Measurements from ENCODE around the gene PUS7L. TPM values are rescaled to one million over a fixed set of nuclear protein-coding genes. Genes with fewer than 3 reads are reported as not detected.
"Not testable (repeated sequence)": the region's sequence is repeated elsewhere in the genome, so short reads cannot be mapped to it uniquely, and the experiment has no call there.

The PUS7L gene
- total RNA-seq, 2 experiments from 2014 or later, result 17.1 to 18.8 TPM

- H3K4me3 Mint-ChIP-seq, result no peak overlapping the region
- peaks cover 57% of the 10 kb centered on the region for H3K36me3 Mint-ChIP-seq (ENCODE audit: low read depth)
- peaks cover 3% of the 10 kb centered on the region for H3K9me3 Mint-ChIP-seq
- no peaks in the 10 kb centered on the region for H3K27me3 Mint-ChIP-seq
- ChIA-PET CTCF (no interaction called here), POLR2A (no interaction called here)
- no peaks in the 10 kb centered on the region for H3K4me1 Mint-ChIP-seq
- H3K27ac Mint-ChIP-seq, result no peak overlapping the region
- DNase-seq, result no peak
These were observed 18.0 kb downstream of the PUS7L start for GRCh38 chr12:43740511-43741100.

DNA sequence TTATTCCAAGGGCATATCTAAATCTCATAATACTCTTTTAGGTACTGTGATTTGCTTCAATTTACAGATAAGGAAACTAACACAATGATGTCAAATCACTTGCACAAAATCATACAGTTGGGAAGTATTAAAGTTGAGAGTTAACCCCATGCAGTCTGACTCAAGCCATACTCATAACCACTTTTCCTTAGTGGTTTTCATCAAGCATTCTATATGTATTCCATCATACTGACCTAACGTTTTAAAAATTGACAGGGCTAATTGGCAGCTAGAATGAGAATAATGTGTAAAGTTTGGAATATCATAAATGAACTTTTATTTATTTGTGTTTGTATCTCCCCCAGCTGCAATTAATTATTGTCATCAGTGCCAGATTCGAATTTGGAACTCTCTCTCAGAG is 20.9 kb downstream of the PUS7L start:
- DNase-seq, result no peak
- Mint-ChIP-seq H3K4me3 (no peak overlapping the region), H3K36me3 (ENCODE audit: low read depth) (peaks cover 42% of the 10 kb centered on the region), H3K27me3 (no peaks in the 10 kb centered on the region), H3K4me1 (no peaks in the 10 kb centered on the region), H3K9me3 (no peaks in the 10 kb centered on the region), H3K27ac (no peak overlapping the region)
- ChIA-PET CTCF (no interaction called here), POLR2A (no interaction called here)

DNA sequence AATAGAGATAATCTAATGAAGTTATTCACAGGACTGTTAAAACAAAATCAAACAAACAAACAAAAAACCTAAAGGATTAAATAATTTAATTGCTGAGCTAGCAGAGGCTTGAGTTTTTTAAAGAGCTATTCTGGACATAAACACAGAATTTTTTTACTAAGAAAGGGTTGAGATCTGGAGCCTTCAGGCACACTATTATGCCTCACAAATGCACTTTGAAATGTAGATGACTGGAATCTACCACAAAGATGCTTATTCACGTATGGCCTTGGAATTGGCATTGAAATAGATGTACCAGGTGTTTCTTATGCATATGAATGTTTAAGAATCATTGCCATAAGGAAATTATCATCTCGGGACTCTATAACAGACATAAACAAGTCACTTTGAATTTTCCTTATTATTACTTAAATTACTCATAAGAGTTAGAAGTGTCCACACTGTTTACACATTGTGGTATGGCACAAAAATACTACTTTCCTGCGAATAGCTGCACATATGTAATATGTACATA is 21.6 kb downstream of the PUS7L start:
- ChIA-PET POLR2A (no interaction called here), CTCF (interaction anchor here (0.6 kb wide), 1 partner anchor 53 kb away, joined by 6 read pairs; no protein-coding TSS in a partner anchor)
- H3K36me3 Mint-ChIP-seq (ENCODE audit: low read depth), result peaks cover 39% of the 10 kb centered on the region
- no peak for DNase-seq
- H3K27ac Mint-ChIP-seq, result no peak overlapping the region
- H3K4me3 Mint-ChIP-seq, result no peak overlapping the region
- H3K9me3 Mint-ChIP-seq, result no peaks in the 10 kb centered on the region
- no peaks in the 10 kb centered on the region for H3K4me1 Mint-ChIP-seq
- H3K27me3 Mint-ChIP-seq, result no peaks in the 10 kb centered on the region

DNA sequence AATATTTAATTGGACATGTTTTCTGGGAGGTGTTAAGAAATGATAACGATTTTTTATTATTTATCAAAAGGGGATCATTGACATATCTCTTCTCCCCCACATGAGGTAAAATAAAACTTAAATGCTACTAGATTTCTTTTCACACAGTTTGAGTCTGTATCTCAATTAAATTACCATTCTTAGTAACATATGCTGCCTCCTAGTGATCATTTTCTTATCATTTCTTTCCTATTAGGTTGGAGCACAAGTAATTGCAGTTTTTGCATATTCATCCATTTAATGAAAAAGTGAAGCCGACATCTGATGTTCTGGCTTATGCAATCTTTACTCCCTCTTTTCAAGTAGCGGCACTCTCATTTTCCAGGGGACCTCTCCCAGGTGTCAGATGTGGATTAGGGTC is 24.9 kb downstream of the PUS7L start:
- no peak for DNase-seq
- CTCF ChIA-PET, result interaction anchor here (0.6 to 1.1 kb wide), 2 partner anchors 149 to 626 kb away, joined by 3 read pairs; no protein-coding TSS in a partner anchor
- H3K4me1 Mint-ChIP-seq, result peaks cover 6% of the 10 kb centered on the region
- H3K27ac Mint-ChIP-seq, result no peak overlapping the region
- no peaks in the 10 kb centered on the region for H3K27me3 Mint-ChIP-seq
- H3K4me3 Mint-ChIP-seq, result no peak overlapping the region
- H3K36me3 Mint-ChIP-seq (ENCODE audit: low read depth), result peaks cover 27% of the 10 kb centered on the region
- POLR2A ChIA-PET, result no interaction called here
- H3K9me3 Mint-ChIP-seq, result no peaks in the 10 kb centered on the region

DNA sequence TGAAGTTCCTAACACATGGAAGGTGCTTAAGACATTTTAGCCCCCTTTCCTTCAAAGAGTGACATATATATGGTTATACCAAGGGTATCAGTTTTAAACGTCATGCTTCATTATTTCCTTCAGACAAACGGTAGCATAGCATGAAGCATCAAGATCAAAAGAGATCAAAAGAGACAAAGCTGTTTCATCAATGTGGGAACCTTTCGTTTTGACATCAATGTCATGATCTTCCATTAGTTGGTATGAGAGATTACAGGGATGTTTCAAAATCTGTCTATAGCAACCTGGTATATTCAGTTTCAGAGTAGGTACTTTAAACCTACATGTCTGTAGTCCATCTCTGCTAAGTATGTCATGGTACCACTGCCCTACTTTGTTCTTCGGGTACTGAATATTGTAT is 28.3 kb downstream of the PUS7L start:
- ChIA-PET CTCF (interaction anchor here (1.0 kb wide), 1 partner anchor 287 kb away, joined by 3 read pairs; no protein-coding TSS in a partner anchor), POLR2A (no interaction called here)
- peaks cover 6% of the 10 kb centered on the region for H3K4me1 Mint-ChIP-seq
- H3K36me3 Mint-ChIP-seq (ENCODE audit: low read depth), result peaks cover 30% of the 10 kb centered on the region
- no peak overlapping the region for H3K27ac Mint-ChIP-seq
- H3K4me3 Mint-ChIP-seq, result no peak overlapping the region
- DNase-seq, result no peak
- no peaks in the 10 kb centered on the region for H3K27me3 Mint-ChIP-seq
- H3K9me3 Mint-ChIP-seq, result no peaks in the 10 kb centered on the region

- DNase-seq, result no peak
- no peaks in the 10 kb centered on the region for H3K9me3 Mint-ChIP-seq
- H3K27me3 Mint-ChIP-seq, result no peaks in the 10 kb centered on the region
- H3K27ac Mint-ChIP-seq, result no peak overlapping the region
- ChIA-PET POLR2A (no interaction called here), CTCF (no interaction called here)
- H3K36me3 Mint-ChIP-seq (ENCODE audit: low read depth), result peaks cover 25% of the 10 kb centered on the region
- no peak overlapping the region for H3K4me3 Mint-ChIP-seq
- peaks cover 6% of the 10 kb centered on the region for H3K4me1 Mint-ChIP-seq
These were observed 29.9 kb downstream of the PUS7L start for GRCh38 chr12:43728698-43729097.

GRCh38 chr12:43728117-43728516 is 30.5 kb downstream of the PUS7L start:
- DNase-seq, result no peak
- POLR2A ChIA-PET, result no interaction called here
- H3K9me3 Mint-ChIP-seq, result no peaks in the 10 kb centered on the region
- CTCF ChIA-PET, result no interaction called here
- no peaks in the 10 kb centered on the region for H3K27me3 Mint-ChIP-seq
- peaks cover 6% of the 10 kb centered on the region for H3K4me1 Mint-ChIP-seq
- H3K27ac Mint-ChIP-seq, result no peak overlapping the region
- no peak overlapping the region for H3K4me3 Mint-ChIP-seq
- H3K36me3 Mint-ChIP-seq (ENCODE audit: low read depth), result peaks cover 24% of the 10 kb centered on the region

GRCh38 chr12:43723134-43723533 is 35.5 kb downstream of the PUS7L start:
- no peak overlapping the region for H3K4me3 Mint-ChIP-seq
- POLR2A ChIA-PET, result no interaction called here
- peaks cover 19% of the 10 kb centered on the region for H3K36me3 Mint-ChIP-seq (ENCODE audit: low read depth)
- H3K4me1 Mint-ChIP-seq, result no peaks in the 10 kb centered on the region
- no peak overlapping the region for H3K27ac Mint-ChIP-seq
- CTCF ChIA-PET, result no interaction called here
- no peaks in the 10 kb centered on the region for H3K9me3 Mint-ChIP-seq
- no peak for DNase-seq
- no peaks in the 10 kb centered on the region for H3K27me3 Mint-ChIP-seq

GRCh38 chr12:43722621-43723020 is 36.0 kb downstream of the PUS7L start:
- ChIA-PET CTCF (no interaction called here), POLR2A (no interaction called here)
- no peak overlapping the region for H3K27ac Mint-ChIP-seq
- H3K36me3 Mint-ChIP-seq (ENCODE audit: low read depth), result peaks cover 19% of the 10 kb centered on the region
- no peaks in the 10 kb centered on the region for H3K4me1 Mint-ChIP-seq
- no peaks in the 10 kb centered on the region for H3K9me3 Mint-ChIP-seq
- no peaks in the 10 kb centered on the region for H3K27me3 Mint-ChIP-seq
- no peak overlapping the region for H3K4me3 Mint-ChIP-seq
- DNase-seq, result no peak

DNA sequence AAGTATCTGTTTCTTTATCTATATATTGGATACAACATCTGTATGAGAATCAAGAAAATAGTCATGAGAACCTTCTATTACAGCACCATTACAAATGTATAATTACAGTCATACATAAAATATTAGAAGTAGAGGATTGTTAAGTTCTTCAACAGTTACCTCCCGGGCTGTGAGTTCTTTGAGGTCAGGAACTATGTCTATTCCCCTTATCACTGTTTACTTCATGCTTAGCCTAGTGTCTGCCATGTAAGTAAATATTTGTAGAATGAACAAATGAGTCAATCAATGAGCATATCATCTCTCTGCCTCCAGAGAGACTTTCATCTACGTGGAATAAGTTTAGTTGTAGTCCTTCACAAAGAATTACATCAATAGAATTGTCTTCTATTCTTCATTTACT is 47.2 kb downstream of the PUS7L start:
- Mint-ChIP-seq H3K9me3 (no peaks in the 10 kb centered on the region), H3K27ac (no peak overlapping the region), H3K4me3 (no peak overlapping the region), H3K4me1 (no peaks in the 10 kb centered on the region), H3K27me3 (peaks cover 21% of the 10 kb centered on the region), H3K36me3 (ENCODE audit: low read depth) (no peaks in the 10 kb centered on the region)
- DNase-seq, result no peak
- ChIA-PET POLR2A (no interaction called here), CTCF (no interaction called here)

DNA sequence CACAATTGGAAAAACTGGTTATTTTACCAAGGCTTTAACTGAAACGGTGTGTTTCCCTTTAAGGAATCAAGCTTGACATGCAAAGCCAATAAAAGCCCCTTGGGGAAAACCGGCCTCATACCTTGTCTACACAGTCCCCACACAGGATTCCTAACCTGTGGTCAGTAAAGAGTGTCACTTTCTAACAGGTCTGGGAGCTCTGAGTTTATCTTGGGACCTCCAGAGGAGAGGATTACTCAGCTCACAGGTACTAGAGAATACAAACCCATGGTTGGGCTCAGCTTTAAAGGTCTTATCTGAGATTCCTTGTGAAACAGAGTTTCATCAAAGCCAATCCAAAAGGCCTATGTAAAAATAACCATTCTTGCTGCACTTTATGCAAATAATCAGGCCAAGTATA is 54.8 kb downstream of the PUS7L start:
- H3K27ac Mint-ChIP-seq; H3K9me3 Mint-ChIP-seq; POLR2A ChIA-PET; H3K36me3 Mint-ChIP-seq (ENCODE audit: low read depth); CTCF ChIA-PET; DNase-seq; H3K4me1 Mint-ChIP-seq; H3K4me3 Mint-ChIP-seq; H3K27me3 Mint-ChIP-seq: not testable (repeated sequence)

DNA sequence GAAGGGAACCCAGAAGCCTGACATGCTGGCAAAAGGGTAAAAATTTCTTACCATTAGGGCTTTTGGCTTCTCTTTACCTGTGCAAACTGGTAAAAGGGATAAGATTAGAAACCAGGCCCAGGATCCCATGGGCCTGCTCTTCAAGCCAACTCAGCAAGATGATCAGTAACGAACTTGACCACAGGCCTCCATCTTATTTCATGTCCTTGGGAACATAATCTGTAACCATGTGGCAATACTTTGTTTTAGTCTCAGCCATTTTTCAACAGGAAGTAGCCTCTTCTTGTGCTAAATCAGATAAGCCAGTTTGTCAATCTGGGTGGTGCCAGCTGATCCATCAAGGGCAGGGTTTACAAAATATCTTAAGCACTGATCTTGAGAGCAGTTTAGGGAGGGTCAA is 57.4 kb downstream of the PUS7L start:
- H3K4me3 Mint-ChIP-seq; H3K36me3 Mint-ChIP-seq (ENCODE audit: low read depth); H3K4me1 Mint-ChIP-seq; H3K27ac Mint-ChIP-seq; POLR2A ChIA-PET; CTCF ChIA-PET; H3K9me3 Mint-ChIP-seq; H3K27me3 Mint-ChIP-seq; DNase-seq: not testable (repeated sequence)

- no peak for DNase-seq
- no peaks in the 10 kb centered on the region for H3K36me3 Mint-ChIP-seq (ENCODE audit: low read depth)
- peaks cover 5% of the 10 kb centered on the region for H3K4me1 Mint-ChIP-seq
- H3K9me3 Mint-ChIP-seq, result no peaks in the 10 kb centered on the region
- POLR2A ChIA-PET, result no interaction called here
- H3K27me3 Mint-ChIP-seq, result peaks cover 11% of the 10 kb centered on the region
- H3K27ac Mint-ChIP-seq, result no peak overlapping the region
- CTCF ChIA-PET, result no interaction called here
- no peak overlapping the region for H3K4me3 Mint-ChIP-seq
These were observed 62.4 kb downstream of the PUS7L start for GRCh38 chr12:43696154-43696553.

DNA sequence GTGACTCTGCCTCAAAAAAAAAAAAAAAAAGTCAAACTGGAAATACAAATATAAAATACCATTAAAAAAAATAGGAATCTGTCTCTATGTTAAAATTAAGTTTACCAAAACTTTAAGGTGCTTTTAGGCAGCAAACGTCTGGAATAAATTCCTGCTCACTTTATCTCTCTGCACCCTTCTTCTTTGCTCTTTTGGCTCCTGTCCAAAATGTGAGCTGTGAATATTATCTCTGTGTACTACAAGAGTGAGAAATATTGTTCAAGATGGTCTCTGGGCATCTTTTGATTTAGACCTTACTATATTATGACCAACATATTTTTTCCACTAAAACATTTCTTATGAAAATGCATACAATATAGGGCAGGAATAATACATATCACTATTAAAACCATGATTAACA is 63.7 kb downstream of the PUS7L start:
- H3K36me3 Mint-ChIP-seq (ENCODE audit: low read depth), result no peaks in the 10 kb centered on the region
- H3K4me1 Mint-ChIP-seq, result peaks cover 4% of the 10 kb centered on the region
- no peaks in the 10 kb centered on the region for H3K9me3 Mint-ChIP-seq
- H3K4me3 Mint-ChIP-seq, result no peak overlapping the region
- DNase-seq, result no peak
- no peak overlapping the region for H3K27ac Mint-ChIP-seq
- POLR2A ChIA-PET, result no interaction called here
- CTCF ChIA-PET, result no interaction called here
- peaks cover 16% of the 10 kb centered on the region for H3K27me3 Mint-ChIP-seq

Data from activated CD4-positive, alpha-beta memory T cell treated with anti-CD3 and anti-CD28 coated beads, Interleukin-2, amount 10 ng/mL, durations not matched to agents 7 days and 5 days (primary cell).